ENCODE results near the gene E2F3. TPM values are rescaled to one million over a fixed set of nuclear protein-coding genes. Genes with fewer than 3 reads are reported as not detected.

Gene E2F3
- total RNA-seq, 6 donors from 2014 or later, result 4.0 to 10.8 (median 6.5) TPM

DNA sequence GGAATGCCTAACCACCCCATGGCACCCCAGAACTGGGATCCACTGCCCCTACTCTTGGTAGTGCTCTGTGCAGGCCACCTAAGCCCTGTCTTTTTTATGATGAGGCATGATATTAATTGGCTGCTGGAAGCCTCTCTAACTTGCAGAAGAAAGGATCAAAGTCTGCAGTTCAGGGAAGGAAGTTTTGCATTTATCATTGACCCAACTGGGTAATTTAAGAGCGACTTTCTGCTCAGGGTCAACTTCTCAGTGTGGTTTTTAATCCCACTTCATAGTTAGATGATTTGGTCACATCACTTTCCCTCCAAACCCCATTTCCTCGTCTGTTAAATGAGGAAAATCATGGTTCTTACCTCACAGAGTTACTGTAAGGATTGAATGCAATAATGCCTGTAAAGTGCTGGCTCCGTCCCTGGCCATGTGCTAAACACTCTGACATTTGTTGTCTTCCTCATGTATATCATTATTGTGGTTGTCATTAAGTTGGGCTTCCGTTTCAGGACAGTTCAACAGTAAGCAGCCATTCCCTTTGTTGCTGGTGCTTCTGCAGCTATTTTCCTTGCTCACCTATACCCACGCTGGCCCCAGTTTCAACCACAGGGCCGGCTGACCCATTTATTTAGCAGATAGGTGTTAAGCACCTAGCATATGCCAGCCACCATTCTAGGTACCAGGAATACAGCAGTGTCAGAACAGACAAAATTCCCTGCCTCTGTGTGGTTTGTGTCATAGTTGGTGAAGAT is 14.2 kb downstream of the E2F3 start:
- DNase-seq (no peak), ATAC-seq (ENCODE audit: low FRiP score in 2 of 2) (no peak)
- Histone ChIP-seq H3K36me3 (no peaks in the 10 kb centered on the region), H3K27me3 (no peaks in the 10 kb centered on the region), H3K4me1 (peaks cover 0 to 6% (median 0%) of the 10 kb centered on the region in 4 donors), H3K9me3 (no peaks in the 10 kb centered on the region), H3K27ac (no peak overlapping the region), H3K4me3 (no peak overlapping the region)
- WGBS, 2 donors, result 74 to 79% methylated on average over 6 of the region's 6 CpGs
- no peak for TF ChIP-seq POLR2AphosphoS5 (IDR thresholded peaks at IDR 0.05)
- TF ChIP-seq, protein P1, sequence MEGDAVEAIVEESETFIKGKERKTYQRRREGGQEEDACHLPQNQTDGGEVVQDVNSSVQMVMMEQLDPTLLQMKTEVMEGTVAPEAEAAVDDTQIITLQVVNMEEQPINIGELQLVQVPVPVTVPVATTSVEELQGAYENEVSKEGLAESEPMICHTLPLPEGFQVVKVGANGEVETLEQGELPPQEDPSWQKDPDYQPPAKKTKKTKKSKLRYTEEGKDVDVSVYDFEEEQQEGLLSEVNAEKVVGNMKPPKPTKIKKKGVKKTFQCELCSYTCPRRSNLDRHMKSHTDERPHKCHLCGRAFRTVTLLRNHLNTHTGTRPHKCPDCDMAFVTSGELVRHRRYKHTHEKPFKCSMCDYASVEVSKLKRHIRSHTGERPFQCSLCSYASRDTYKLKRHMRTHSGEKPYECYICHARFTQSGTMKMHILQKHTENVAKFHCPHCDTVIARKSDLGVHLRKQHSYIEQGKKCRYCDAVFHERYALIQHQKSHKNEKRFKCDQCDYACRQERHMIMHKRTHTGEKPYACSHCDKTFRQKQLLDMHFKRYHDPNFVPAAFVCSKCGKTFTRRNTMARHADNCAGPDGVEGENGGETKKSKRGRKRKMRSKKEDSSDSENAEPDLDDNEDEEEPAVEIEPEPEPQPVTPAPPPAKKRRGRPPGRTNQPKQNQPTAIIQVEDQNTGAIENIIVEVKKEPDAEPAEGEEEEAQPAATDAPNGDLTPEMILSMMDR (IDR thresholded peaks at IDR 0.05), result no peak
- TF ChIP-seq EP300 (IDR thresholded peaks at IDR 0.05), result no peak
- TF ChIP-seq POLR2A (IDR thresholded peaks at IDR 0.05), result no peak

DNA sequence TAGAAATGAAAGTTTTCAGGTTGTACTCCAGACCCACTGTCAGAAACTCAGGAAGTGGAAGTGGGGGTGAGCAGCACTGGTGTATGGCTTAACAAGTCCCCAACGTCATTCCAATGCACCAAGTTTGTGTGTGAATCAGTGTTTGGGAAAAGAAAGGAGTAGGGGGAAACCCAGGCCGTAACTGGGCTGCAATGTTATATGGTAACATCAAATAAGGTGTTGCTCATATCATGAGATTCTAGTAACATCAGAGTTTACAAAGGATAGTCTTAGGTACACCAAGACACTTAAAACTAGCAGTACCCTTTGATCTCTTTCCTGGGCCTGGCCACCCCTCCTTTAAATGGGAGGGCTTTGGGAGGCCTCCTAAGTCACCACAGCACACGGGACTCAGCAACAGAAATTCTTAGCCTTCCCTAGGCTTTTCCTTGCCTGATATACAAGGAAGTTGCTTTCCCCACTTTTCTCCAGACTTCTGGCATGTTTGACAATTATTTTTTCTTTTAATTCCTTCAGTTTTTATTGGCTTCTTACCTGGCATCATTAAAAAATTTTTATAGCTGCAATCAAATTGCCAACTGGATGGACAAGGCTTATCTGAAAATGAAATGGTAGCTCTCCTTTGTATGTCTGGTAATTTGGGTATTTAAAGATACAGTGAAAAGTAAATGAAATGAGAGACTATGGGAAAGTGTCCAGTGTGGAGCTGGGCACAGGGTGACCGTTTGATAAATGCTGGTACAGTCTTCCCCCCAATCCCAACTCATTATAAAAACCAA is 15.1 kb downstream of the E2F3 start:
- no peak for DNase-seq
- H3K9me3 ChIP-seq, result no peaks in the 10 kb centered on the region
- TF ChIP-seq, protein P1 (IDR thresholded peaks at IDR 0.05), result no peak
- TF ChIP-seq POLR2AphosphoS5 (IDR thresholded peaks at IDR 0.05) (no peak), POLR2A (IDR thresholded peaks at IDR 0.05) (no peak)
- no peak overlapping the region for H3K27ac ChIP-seq
- no peak for ATAC-seq (ENCODE audit: low FRiP score in 2 of 2)
- no peaks in the 10 kb centered on the region for H3K36me3 ChIP-seq
- peaks cover 0 to 6% (median 0%) of the 10 kb centered on the region in 4 donors for H3K4me1 ChIP-seq
- H3K4me3 ChIP-seq, result no peak overlapping the region
- H3K27me3 ChIP-seq, result no peaks in the 10 kb centered on the region
- 69 to 70% methylated on average over 4 of the region's 4 CpGs for WGBS, 2 donors

DNA sequence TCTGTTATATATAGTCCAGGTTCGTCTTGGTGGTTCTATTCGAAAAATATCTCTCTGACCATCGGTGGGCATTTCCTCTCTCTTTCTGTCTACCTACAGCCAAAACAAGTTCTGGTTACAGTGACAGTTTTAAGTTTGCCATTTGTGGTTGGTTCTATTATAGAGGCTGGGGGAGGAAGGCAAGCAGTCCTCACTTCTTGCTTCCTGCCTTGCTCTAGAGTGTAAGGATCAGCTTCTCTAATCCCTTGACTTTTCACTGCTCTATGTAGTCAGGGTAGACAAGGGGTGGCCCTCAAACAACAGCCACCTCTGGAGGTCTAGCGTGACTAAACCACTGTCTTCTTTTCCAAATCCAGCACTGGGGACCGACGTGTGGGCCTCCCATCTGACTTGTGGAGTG is 16.1 kb downstream of the E2F3 start:
- Histone ChIP-seq H3K27ac (no peak overlapping the region), H3K36me3 (no peaks in the 10 kb centered on the region), H3K4me1 (no peaks in the 10 kb centered on the region), H3K4me3 (no peak overlapping the region), H3K9me3 (no peaks in the 10 kb centered on the region), H3K27me3 (no peaks in the 10 kb centered on the region)
- 71 to 72% methylated on average over 6 of the region's 6 CpGs for WGBS, 2 donors
- TF ChIP-seq, protein P1 (IDR thresholded peaks at IDR 0.05), result no peak
- TF ChIP-seq EP300 (IDR thresholded peaks at IDR 0.05), result no peak
- no peak for TF ChIP-seq POLR2A (IDR thresholded peaks at IDR 0.05)
- DNase-seq (no peak), ATAC-seq (ENCODE audit: low FRiP score in 2 of 2) (no peak)

DNA sequence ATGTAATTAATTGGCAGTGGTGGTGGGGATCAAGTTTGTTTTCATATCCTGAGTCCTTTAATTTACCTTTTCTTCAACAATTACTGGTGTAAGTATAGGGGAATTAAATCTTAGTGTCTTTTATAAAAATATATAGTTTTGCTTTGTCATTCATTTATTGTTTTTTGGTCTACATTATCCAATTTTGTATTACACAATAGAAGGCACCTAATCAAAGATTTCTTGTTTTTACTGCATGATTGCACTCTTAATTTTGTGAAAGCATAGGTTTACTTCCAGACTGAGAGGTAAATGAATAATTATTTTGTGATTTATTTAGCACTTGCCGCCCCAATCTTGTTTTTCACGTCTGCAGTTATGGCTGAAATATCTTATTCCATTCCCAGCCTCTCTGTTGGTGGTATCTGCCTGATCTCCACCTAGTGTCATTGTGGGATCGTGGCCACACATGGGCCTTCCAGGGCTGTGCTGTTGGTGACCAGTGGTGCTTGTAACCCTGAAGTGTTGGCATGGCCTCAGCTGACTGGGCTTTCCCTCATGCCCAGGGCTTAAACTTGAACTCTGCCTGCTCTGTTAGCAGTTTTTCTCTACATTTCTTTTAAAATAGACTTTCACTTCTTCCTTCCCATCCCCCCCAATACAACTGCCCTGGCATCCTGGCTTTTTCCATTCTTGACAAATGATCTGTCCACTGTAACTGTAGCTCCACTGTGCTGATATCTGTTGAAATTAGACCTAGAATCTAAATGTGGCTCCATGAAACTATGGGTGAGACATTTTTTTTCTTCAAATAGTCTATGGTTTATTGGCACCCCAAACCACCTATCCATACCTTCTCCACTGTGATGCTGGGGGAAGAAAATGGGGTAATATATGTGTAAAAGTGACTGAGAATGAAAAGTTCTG is 24.8 kb downstream of the E2F3 start:
- H3K9me3 ChIP-seq, result no peaks in the 10 kb centered on the region

More for the DNA sequence above, 24.8 kb downstream of the E2F3 start:
- no peaks in the 10 kb centered on the region for H3K36me3 ChIP-seq
- H3K4me3 ChIP-seq, result no peak overlapping the region
- 92 to 93% methylated on average over 3 of the region's 3 CpGs for WGBS, 2 donors
- no peaks in the 10 kb centered on the region for H3K27me3 ChIP-seq
- ATAC-seq (ENCODE audit: low FRiP score in 2 of 2), result no peak
- no peak overlapping the region for H3K27ac ChIP-seq
- no peak for DNase-seq
- no peak for TF ChIP-seq EP300 (IDR thresholded peaks at IDR 0.05)
- no peak for TF ChIP-seq POLR2AphosphoS5 (IDR thresholded peaks at IDR 0.05)
- TF ChIP-seq, protein P1 (IDR thresholded peaks at IDR 0.05), result no peak
- no peak for TF ChIP-seq POLR2A (IDR thresholded peaks at IDR 0.05)
- peaks cover 0 to 8% (median 3%) of the 10 kb centered on the region in 4 donors for H3K4me1 ChIP-seq

Measured in upper lobe of left lung (tissue), 6 donors.